Left lung (tissue), 10 donors: ENCODE measurements around the gene VAV3. TPM values are rescaled to one million over a fixed set of nuclear protein-coding genes. Genes with fewer than 3 reads are reported as not detected.

Source experiments
- ATAC-seq: fragments of 200-7000 bp; cut with Tn5 transposase; one replicate; pipeline ENCODE4 v1.9.1; 2020; ENCODE audit warnings: moderate library complexity
- DNase-seq, 4 donors: peaks; one replicate each; pipeline ENCODE4 v3.0.0-alpha.2; 2013 to 2020
- H3K27ac ChIP-seq, 2 donors: fragments of 200-600 bp; sonication (generic) in 1 of 2; one replicate each; pipeline versions ENCODE4 v1.5.0 to v1.8.0; 2020 to 2021
- H3K27me3 ChIP-seq, 2 donors: fragments of 200-600 bp; sonication (generic) in 1 of 2; one replicate each; pipeline versions ENCODE4 v1.5.0 to v1.8.0; 2020 to 2021
- H3K36me3 ChIP-seq, 2 donors: fragments of 200-600 bp; sonication (generic) in 1 of 2; one replicate each; pipeline versions ENCODE4 v1.5.0 to v1.8.0; 2020 to 2021
- H3K4me1 ChIP-seq, 2 donors: fragments of 200-600 bp; one replicate each; pipeline ENCODE4 v1.8.0; 2021
- H3K4me3 ChIP-seq, 2 donors: fragments of 200-600 bp; sonication (generic) in 1 of 2; one replicate each; pipeline versions ENCODE4 v1.5.0 to v1.8.0; 2020 to 2021; ENCODE audit warnings: mild to moderate bottlenecking in 1 of 2
- H3K9me3 ChIP-seq, 2 donors: fragments of 200-600 bp; sonication (generic) in 1 of 2; one replicate each; pipeline versions ENCODE4 v1.5.0 to v1.8.0; 2020 to 2021
- intact Hi-C, 2 donors: fragments of 100-400 bp; cut with DNase I; formaldehyde crosslinking; loops; one replicate each; pipeline versions ENCODE4 v1.11.2 to v1.14.2; 2022
- polyA plus RNA-seq, 6 donors: library from polyadenylated mRNA; unstranded; fragments of 120-200 nt; gene quantifications; one replicate each; pipeline ENCODE4 v1.2.1, GENCODE V29; 2013; ENCODE audit not compliant: insufficient read length in 6 of 6
- total RNA-seq, 2 donors: library from RNA; stranded (reverse); fragmentation: NEBNext Ultra II Directional; extraction: Animal tissue kit (Norgen Biotek cat#: 25700); gene quantifications; one replicate each; pipeline ENCODE4 v1.2.1, GENCODE V29; 2021
- TF ChIP-seq, protein P1 (sequence below), 2 donors: fragments of 200-600 bp; sonication (generic) in 1 of 2; IDR thresholded peaks; one replicate each; pipeline versions ENCODE4 v1.5.0 to v1.8.0; 2021; ENCODE audit warnings: antibody characterized with exemption in 2 of 2
- donor health status: DM: no; HTN: yes; CAD: no.
- donor health status: DM: no; HTN: no; CAD: no.

VAV3 gene
- total and polyA plus RNA-seq, 8 donors = 5.3 to 14.5 (median 7.2) TPM

DNA sequence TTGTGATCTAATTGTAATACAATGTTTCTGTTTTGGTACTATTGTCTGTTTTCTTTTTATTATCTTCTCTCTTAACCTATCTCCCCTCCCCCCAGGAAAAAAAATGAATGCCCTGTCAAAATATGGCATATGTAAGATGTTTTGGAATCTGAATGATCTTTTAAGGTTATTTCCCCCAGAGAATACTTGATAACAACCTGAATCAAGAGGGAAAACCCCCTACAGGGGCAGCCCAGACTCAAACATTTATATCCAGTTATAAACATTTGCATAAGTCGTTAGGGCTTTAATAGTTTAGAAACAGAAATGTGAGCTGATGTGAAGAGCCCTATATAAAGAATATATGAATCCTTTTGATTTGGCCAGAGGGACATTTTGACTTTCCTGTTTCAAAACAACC is 169.5 kb downstream of the VAV3 start:
- Histone ChIP-seq H3K9me3 (no peaks in the 10 kb centered on the region), H3K27ac (no peak overlapping the region), H3K4me3 (no peak overlapping the region), H3K27me3 (no peaks in the 10 kb centered on the region), H3K36me3 (no peaks in the 10 kb centered on the region), H3K4me1 (peaks cover 0 to under 1% of the 10 kb centered on the region in 2 donors)
- ATAC-seq (no peak), DNase-seq (no peak)
- intact Hi-C loops = no loop called here
- TF ChIP-seq, protein P1, sequence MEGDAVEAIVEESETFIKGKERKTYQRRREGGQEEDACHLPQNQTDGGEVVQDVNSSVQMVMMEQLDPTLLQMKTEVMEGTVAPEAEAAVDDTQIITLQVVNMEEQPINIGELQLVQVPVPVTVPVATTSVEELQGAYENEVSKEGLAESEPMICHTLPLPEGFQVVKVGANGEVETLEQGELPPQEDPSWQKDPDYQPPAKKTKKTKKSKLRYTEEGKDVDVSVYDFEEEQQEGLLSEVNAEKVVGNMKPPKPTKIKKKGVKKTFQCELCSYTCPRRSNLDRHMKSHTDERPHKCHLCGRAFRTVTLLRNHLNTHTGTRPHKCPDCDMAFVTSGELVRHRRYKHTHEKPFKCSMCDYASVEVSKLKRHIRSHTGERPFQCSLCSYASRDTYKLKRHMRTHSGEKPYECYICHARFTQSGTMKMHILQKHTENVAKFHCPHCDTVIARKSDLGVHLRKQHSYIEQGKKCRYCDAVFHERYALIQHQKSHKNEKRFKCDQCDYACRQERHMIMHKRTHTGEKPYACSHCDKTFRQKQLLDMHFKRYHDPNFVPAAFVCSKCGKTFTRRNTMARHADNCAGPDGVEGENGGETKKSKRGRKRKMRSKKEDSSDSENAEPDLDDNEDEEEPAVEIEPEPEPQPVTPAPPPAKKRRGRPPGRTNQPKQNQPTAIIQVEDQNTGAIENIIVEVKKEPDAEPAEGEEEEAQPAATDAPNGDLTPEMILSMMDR (IDR thresholded peaks at IDR 0.05) = no peak

- ATAC-seq (no peak), DNase-seq (no peak)
- H3K27ac ChIP-seq = no peak overlapping the region
- intact Hi-C loops = no loop called here
- no peaks in the 10 kb centered on the region for H3K27me3 ChIP-seq
- H3K4me1 ChIP-seq = peaks cover 0 to 6% of the 10 kb centered on the region in 2 donors
- TF ChIP-seq, protein P1 (IDR thresholded peaks at IDR 0.05) = no peak
- H3K36me3 ChIP-seq = no peaks in the 10 kb centered on the region
- no peaks in the 10 kb centered on the region for H3K9me3 ChIP-seq
- H3K4me3 ChIP-seq = no peak overlapping the region
Observed at GRCh38 chr1:107794571-107794970, 170.4 kb downstream of the VAV3 start.

- ATAC-seq = no peak
- intact Hi-C loops = no loop called here
- DNase-seq = no peak
Observed at GRCh38 chr1:107793896-107794453, 171.0 kb downstream of the VAV3 start.

DNA sequence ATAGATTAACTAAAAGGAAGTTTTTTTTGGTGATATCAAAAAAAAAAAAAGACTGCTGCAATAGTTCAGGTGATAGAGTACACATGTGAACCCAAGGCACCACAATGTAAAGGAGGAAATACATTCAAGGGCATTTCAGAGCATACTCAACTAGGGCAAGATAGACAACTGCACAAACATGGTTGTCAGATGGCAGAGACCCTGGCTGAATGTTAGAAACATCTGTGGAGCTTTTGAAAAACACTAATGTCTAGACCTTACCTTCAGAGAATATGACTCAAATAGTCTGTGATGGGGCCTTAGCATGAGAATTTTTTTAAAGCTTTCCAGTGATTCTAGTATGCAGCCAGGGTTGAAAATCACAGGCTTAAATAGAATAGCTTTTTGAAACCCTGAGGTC is 173.6 kb downstream of the VAV3 start:
- Histone ChIP-seq H3K9me3 (no peaks in the 10 kb centered on the region), H3K27ac (no peak overlapping the region), H3K27me3 (no peaks in the 10 kb centered on the region), H3K36me3 (no peaks in the 10 kb centered on the region), H3K4me3 (no peak overlapping the region), H3K4me1 (peaks cover 3 to 18% of the 10 kb centered on the region in 2 donors)
- TF ChIP-seq, protein P1 (IDR thresholded peaks at IDR 0.05) = no peak
- intact Hi-C loops = no loop called here
- no peak for ATAC-seq
- DNase-seq = no peak

More at GRCh38 chr1:107793896-107794453, 171.0 kb downstream of the VAV3 start:
- H3K27ac ChIP-seq = no peak overlapping the region
- H3K27me3 ChIP-seq = no peaks in the 10 kb centered on the region
- peaks cover 0 to 6% of the 10 kb centered on the region in 2 donors for H3K4me1 ChIP-seq
- no peak overlapping the region for H3K4me3 ChIP-seq
- TF ChIP-seq, protein P1 (IDR thresholded peaks at IDR 0.05) = no peak
- no peaks in the 10 kb centered on the region for H3K36me3 ChIP-seq
- H3K9me3 ChIP-seq = no peaks in the 10 kb centered on the region

DNA sequence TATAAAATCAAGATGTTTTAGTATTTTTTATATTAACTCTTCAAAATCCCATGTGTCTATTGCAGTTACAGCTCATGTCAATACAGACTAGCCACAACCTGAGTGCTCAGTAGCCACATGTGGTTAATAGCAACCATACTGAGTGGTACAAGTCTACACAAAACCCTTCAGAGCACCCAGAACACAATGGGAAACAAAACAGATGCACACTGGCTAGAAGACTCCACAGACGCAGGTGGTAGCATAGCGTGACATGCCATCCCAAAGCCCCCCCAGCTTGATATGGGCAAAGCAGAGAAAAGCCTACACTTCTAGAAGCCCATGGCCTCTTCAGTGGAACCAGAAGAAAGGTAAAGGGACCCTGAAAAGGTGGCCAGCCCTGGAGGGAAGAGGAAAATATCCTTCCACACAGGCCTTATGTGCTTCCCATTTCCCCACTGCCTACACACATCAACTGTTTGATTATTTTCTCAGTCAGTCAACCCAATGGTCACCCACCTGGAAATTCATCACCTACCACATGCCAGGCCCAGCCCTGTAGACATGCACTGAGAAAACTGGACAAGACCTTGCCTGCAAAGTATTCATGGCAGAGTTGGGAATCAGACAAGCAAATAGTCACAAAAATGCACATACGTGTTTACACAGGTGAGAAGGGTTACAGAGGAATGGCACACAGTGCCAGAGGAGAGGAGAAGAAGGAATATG is 175.0 kb downstream of the VAV3 start:
- intact Hi-C loops = loop anchor here in 1 of 2 donors (10.0 kb wide), 1 partner anchor 335 kb away; no protein-coding TSS in a partner anchor
- no peak for DNase-seq

More for the DNA sequence above, 175.0 kb downstream of the VAV3 start:
- H3K4me1 ChIP-seq = peaks cover 3 to 31% of the 10 kb centered on the region in 2 donors
- no peaks in the 10 kb centered on the region for H3K27me3 ChIP-seq
- no peak overlapping the region for H3K4me3 ChIP-seq
- H3K27ac ChIP-seq = no peak overlapping the region
- TF ChIP-seq, protein P1 (IDR thresholded peaks at IDR 0.05) = no peak
- H3K36me3 ChIP-seq = no peaks in the 10 kb centered on the region
- no peak for ATAC-seq
- H3K9me3 ChIP-seq = no peaks in the 10 kb centered on the region
